ENCODE measurements around the gene NID2. TPM values are rescaled to one million over a fixed set of nuclear protein-coding genes. Genes with fewer than 3 reads are reported as not detected.

NID2 gene
- total and polyA plus RNA-seq, 2 of the 4 experiments (the other 2 are of a cell fraction), result 101 to 303 TPM

- Histone ChIP-seq H3K9me1 (ENCODE audit: insufficient read depth, low read length) (peaks cover 11% of the 10 kb centered on the region), H2AFZ (replicated peaks; ENCODE audit: low read length, poor library complexity) (no peak overlapping the region), H3K9ac (ENCODE audit: low read depth, low read length) (peak overlapping the region; percentile 75; the same call in 1 of the 2 replicates), H4K91ac (ENCODE audit: insufficient read depth, low read depth, low read length) (peak overlapping the region; percentile 76), H2AK5ac (ENCODE audit: low read depth, low read length) (peak overlapping the region; percentile 95), H3K27me3 (ENCODE audit: control insufficient read depth, insufficient read depth, low read length) (no peaks in the 10 kb centered on the region), H2BK15ac (ENCODE audit: low read depth, low read length) (peak overlapping the region; percentile 90; the same call in 2 of the 3 replicates), H2BK5ac (ENCODE audit: low read depth, low read length, poor library complexity, severe bottlenecking) (peak overlapping the region; percentile 98), H2BK120ac (ENCODE audit: low read depth, low read length) (peak overlapping the region; percentile 99), H3K4ac (ENCODE audit: low read depth, low read length) (peak overlapping the region; percentile 99), H2AK9ac (replicated peaks; ENCODE audit: low read depth, low read length, poor library complexity) (no peak overlapping the region), H3K36me3 (ENCODE audit: control insufficient read depth, insufficient read depth, low read length) (no peaks in the 10 kb centered on the region), H3K4me1 (ENCODE audit: control insufficient read depth, insufficient read depth, low read length) (peaks cover 35% of the 10 kb centered on the region), H4K20me1 (ENCODE audit: insufficient read depth, low read length) (no peaks in the 10 kb centered on the region; the same call in 1 of the 2 replicates), H3K4me3 (ENCODE audit: insufficient read depth, low read depth, low read length) (no peak overlapping the region), H2BK20ac (ENCODE audit: low read depth, low read length) (peak overlapping the region; percentile 97), H3K56ac (ENCODE audit: extremely low read depth, insufficient read depth, low read length) (no peak overlapping the region; the same call in 1 of the 2 replicates), H3K4me2 (ENCODE audit: low read depth, low read length) (no peak overlapping the region; the same call in 1 of the 2 replicates), H3K27ac (ENCODE audit: insufficient read depth, low read length) (peak overlapping the region; percentile 99), H4K5ac (ENCODE audit: low read depth, low read length) (peak overlapping the region; percentile 99), H3K23ac (ENCODE audit: low read depth, low read length) (peak overlapping the region; percentile 96), H3K14ac (replicated peaks; ENCODE audit: low read depth, low read length) (peak overlapping the region; percentile 97), H3K79me1 (ENCODE audit: low read depth in 1 of 2, low read length in 2 of 2) (peaks cover 0 to 14% of the 10 kb centered on the region in 2 experiments; a peak in 2 of 4 replicates), H3K18ac (ENCODE audit: low read depth, low read length) (peak overlapping the region; percentile 99), H3K9me3 (ENCODE audit: control insufficient read depth, insufficient read depth, low read length) (no peaks in the 10 kb centered on the region), H4K8ac (ENCODE audit: low read depth in 2 of 2, low read length in 2 of 2) (peak overlapping the region; percentile 82 to 89; a peak in 3 of 4 replicates)
- dilution Hi-C loops (cut with HindIII; ENCODE audit: low sequenced_read_pairs, unreplicated experiment) (no loop called here), in situ Hi-C loops (cut with MboI; ENCODE audit: low sequenced_read_pairs) (no loop called here), intact Hi-C loops (cut with micrococcal nuclease) (loop anchor here (2.0 kb wide), 2 partner anchors 31 to 43 kb away; partner anchors contain the start of gene NID2)
- DNase-seq, result peak; percentile 87
- POLR2A ChIA-PET (ENCODE audit: unreplicated experiment), result interaction anchor here (0.6 to 1.2 kb wide), 2 partner anchors 31 to 1073 kb away, joined by 5 to 6 read pairs; no protein-coding TSS in a partner anchor
- no CpG with 5 or more reads among the region's 4 CpGs for WGBS, 2 experiments (ENCODE audit: extremely low coverage in 2 of 2, insufficient read length in 1 of 2)
- CTCF ChIA-PET, result interaction anchor here (1.0 to 1.2 kb wide), 2 partner anchors 43 to 53 kb away, joined by 3 to 4 read pairs; partner anchors contain the start of gene NID2
- BruUV-seq (replicated peaks), result no TSS peak
- TF ChIP-seq NFE2L2 (IDR thresholded peaks at IDR 0.05; ENCODE audit: low read depth, low read length) (no peak), MAZ (IDR thresholded peaks at IDR 0.05; ENCODE audit: borderline replicate concordance, low read depth, low read length) (no peak), POLR2A (IDR thresholded peaks at IDR 0.05; ENCODE audit: low read depth, low read length) (no peak), SMC3 (IDR thresholded peaks at IDR 0.05; ENCODE audit: low read depth, low read length) (no peak), BHLHE40 (IDR thresholded peaks at IDR 0.05; ENCODE audit: low read depth, low read length) (peak; percentile 50; the same call in 1 of the 2 replicates), RFX5 (IDR thresholded peaks at IDR 0.05; ENCODE audit: low read depth, low read length) (no peak)
- TF ChIP-seq, protein P1, sequence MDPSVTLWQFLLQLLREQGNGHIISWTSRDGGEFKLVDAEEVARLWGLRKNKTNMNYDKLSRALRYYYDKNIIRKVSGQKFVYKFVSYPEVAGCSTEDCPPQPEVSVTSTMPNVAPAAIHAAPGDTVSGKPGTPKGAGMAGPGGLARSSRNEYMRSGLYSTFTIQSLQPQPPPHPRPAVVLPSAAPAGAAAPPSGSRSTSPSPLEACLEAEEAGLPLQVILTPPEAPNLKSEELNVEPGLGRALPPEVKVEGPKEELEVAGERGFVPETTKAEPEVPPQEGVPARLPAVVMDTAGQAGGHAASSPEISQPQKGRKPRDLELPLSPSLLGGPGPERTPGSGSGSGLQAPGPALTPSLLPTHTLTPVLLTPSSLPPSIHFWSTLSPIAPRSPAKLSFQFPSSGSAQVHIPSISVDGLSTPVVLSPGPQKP (IDR thresholded peaks at IDR 0.05; ENCODE audit: borderline replicate concordance, low read depth, low read length), result no peak
- TF ChIP-seq, protein P2, sequence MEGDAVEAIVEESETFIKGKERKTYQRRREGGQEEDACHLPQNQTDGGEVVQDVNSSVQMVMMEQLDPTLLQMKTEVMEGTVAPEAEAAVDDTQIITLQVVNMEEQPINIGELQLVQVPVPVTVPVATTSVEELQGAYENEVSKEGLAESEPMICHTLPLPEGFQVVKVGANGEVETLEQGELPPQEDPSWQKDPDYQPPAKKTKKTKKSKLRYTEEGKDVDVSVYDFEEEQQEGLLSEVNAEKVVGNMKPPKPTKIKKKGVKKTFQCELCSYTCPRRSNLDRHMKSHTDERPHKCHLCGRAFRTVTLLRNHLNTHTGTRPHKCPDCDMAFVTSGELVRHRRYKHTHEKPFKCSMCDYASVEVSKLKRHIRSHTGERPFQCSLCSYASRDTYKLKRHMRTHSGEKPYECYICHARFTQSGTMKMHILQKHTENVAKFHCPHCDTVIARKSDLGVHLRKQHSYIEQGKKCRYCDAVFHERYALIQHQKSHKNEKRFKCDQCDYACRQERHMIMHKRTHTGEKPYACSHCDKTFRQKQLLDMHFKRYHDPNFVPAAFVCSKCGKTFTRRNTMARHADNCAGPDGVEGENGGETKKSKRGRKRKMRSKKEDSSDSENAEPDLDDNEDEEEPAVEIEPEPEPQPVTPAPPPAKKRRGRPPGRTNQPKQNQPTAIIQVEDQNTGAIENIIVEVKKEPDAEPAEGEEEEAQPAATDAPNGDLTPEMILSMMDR (conservative IDR thresholded peaks at IDR 0.05; ENCODE audit: low read depth, low read length), result no peak
- no peak for ATAC-seq (ENCODE audit: low read depth)
Measured at GRCh38 chr14:52111583-52111982, 42.7 kb upstream of the NID2 start.
